ENCODE measurements around the gene THBD. TPM values are rescaled to one million over a fixed set of nuclear protein-coding genes. Genes with fewer than 3 reads are reported as not detected.

Gene THBD
- total and polyA plus RNA-seq, 9 of the 15 experiments (the other 6 are each of a cell fraction or from before 2014, with no cell fraction given): 0.07 to 0.49 (median 0.33) TPM

- no peak for TF ChIP-seq ARID3B (CRISPR knock-in tag; IDR thresholded peaks at IDR 0.05; ENCODE audit: borderline replicate concordance)
Measured at GRCh38 chr20:23063581-23063980, 14.1 kb upstream of the THBD start (continued).

GRCh38 chr20:23063168-23063567 is 13.7 kb upstream of the THBD start:
- Histone ChIP-seq H3K27me3 (ENCODE audit: control insufficient read depth in 2 of 2, insufficient read depth in 2 of 2, low read length in 2 of 2) (no peaks in the 10 kb centered on the region), H3K36me3 (ENCODE audit: control insufficient read depth, insufficient read depth, low read length) (no peaks in the 10 kb centered on the region), H3K4me3 (no peak overlapping the region), H4K20me1 (replicated peaks; ENCODE audit: control insufficient read depth, insufficient read depth, low read length) (no peaks in the 10 kb centered on the region), H2AFZ (ENCODE audit: low read depth, low read length) (no peak overlapping the region), H3K4me1 (replicated peaks in 1 of 2; ENCODE audit: control insufficient read depth in 2 of 2, insufficient read depth in 2 of 2, low read length in 2 of 2) (peaks cover 0 to 24% of the 10 kb centered on the region in 2 experiments; a peak in 2 of 5 replicates), H3K9me1 (ENCODE audit: control insufficient read depth, insufficient read depth, low read length) (no peaks in the 10 kb centered on the region), H3K9me3 (replicated peaks; ENCODE audit: control insufficient read depth, insufficient read depth, low read depth, low read length) (no peaks in the 10 kb centered on the region), H3K79me2 (ENCODE audit: control insufficient read depth, insufficient read depth, low read length) (no peaks in the 10 kb centered on the region), H3K27ac (ENCODE audit: extremely low read depth, low read depth, low read length) (no peak overlapping the region), H3K9ac (ENCODE audit: insufficient read depth in 1 of 2, low read depth in 2 of 2, low read length in 2 of 2) (no peak overlapping the region), H3K4me2 (ENCODE audit: insufficient read depth, low read length) (no peak overlapping the region)
- intact Hi-C loops (cut with micrococcal nuclease): no loop called here
- 54% methylated on average over 2 of the region's 3 CpGs for WGBS (ENCODE audit: insufficient coverage, low coverage, missing lambda C conversion rate)
- no peak for ATAC-seq
- no TSS peak for BruUV-seq (replicated peaks)
- TF ChIP-seq MCM3 (IDR thresholded peaks at IDR 0.05) (no peak), SRSF1 (IDR thresholded peaks at IDR 0.05; ENCODE audit: low read depth, low read length) (no peak), ZNF589 (CRISPR knock-in tag; IDR thresholded peaks at IDR 0.05; ENCODE audit: low read depth) (no peak), NFIX (CRISPR knock-in tag; IDR thresholded peaks at IDR 0.05; ENCODE audit: low read depth) (no peak), MYBL2 (IDR thresholded peaks at IDR 0.05; ENCODE audit: low read depth) (no peak), MYBL2 (CRISPR knock-in tag; IDR thresholded peaks at IDR 0.05; ENCODE audit: borderline replicate concordance) (no peak), ELF1 (tag; IDR thresholded peaks at IDR 0.05) (no peak), NONO (IDR thresholded peaks at IDR 0.05; ENCODE audit: low read depth in 2 of 2, low read length in 1 of 2) (no peak), DEAF1 (CRISPR knock-in tag; IDR thresholded peaks at IDR 0.05) (no peak), TOE1 (IDR thresholded peaks at IDR 0.05; ENCODE audit: borderline replicate concordance) (no peak), TOE1 (CRISPR knock-in tag; IDR thresholded peaks at IDR 0.05; ENCODE audit: borderline replicate concordance, low read depth) (no peak), ELK3 (CRISPR knock-in tag; IDR thresholded peaks at IDR 0.05) (no peak), ZFP91 (CRISPR knock-in tag; IDR thresholded peaks at IDR 0.05) (no peak)
- ChIA-PET POLR2A (interaction anchor here (1.4 to 1.9 kb wide), 2 partner anchors 87 to 200 kb away, joined by 4 to 5 read pairs; no protein-coding TSS in a partner anchor), CTCF (ENCODE audit: low intra/inter-chr PET ratio) (no interaction called here)
- FAIRE-seq: no peak
- DNase-seq (ENCODE audit: extremely low read depth in 1 of 4, low spot score in 3 of 4): no peak
- in situ Hi-C loops (cut with MboI): loop anchor here (5.0 kb wide), 1 partner anchor 134 kb away; no protein-coding TSS in a partner anchor
